ENCODE measurements around the gene TMTC2.

DNA sequence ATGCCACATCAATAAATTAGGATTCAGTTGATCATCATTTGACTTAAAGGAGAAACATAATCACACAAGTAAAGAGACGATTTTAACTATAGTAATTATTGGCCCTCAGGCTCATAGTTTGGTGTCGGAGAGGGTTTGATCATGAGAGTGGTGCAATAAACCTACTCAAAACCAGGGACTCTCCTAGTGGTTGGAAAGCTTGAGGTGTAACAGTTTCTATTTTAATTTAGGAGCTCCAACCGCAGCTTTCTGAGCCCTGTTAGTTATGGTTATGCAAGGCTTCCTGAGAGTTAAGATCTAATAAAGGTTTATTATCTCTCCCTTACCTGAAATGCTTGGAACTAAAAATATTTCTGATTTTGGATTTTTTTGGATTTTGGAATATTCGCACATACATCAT, 36.4 kb downstream of the TMTC2 start:
- no peak for TF ChIP-seq POLR2A (IDR thresholded peaks at IDR 0.05)
- no peak for TF ChIP-seq CTCF (IDR thresholded peaks at IDR 0.05)
- no peak for TF ChIP-seq EP300 (IDR thresholded peaks at IDR 0.05)

All from tibial nerve (tissue), 4 donors.